A673 (cell line): ENCODE data around the gene CTSO. TPM values are rescaled to one million over a fixed set of nuclear protein-coding genes. Genes with fewer than 3 reads are reported as not detected.

Experiments
- BruUV-seq: library from RNA; stranded (reverse); fragments of 400-500 nt; replicated peaks from 2 replicates; lab custom pipeline; 2021; lab: Mats Ljungman, UMichigan
- CTCF ChIA-PET: fragments of 300-600 bp; sonication (Branson Sonifier 250); formaldehyde crosslinking; loops from one replicate; lab custom pipeline; 2022; ENCODE audit warnings: antibody characterized with exemption; lab: Charles Lee
- POLR2A ChIA-PET: fragments of 300-600 bp; sonication (Branson Sonifier 250); formaldehyde crosslinking; loops from one replicate; lab custom pipeline; 2022; ENCODE audit warnings: antibody characterized with exemption; ENCODE audit not compliant: low non-redundant PET; lab: Charles Lee
- DNase-seq: peaks from one replicate; pipeline ENCODE4 v3.0.0-alpha.2; 2015; ENCODE audit warnings: low spot score
- H3K27ac ChIP-seq: fragments of 200-600 bp; sonication (generic); 2 replicates; pipeline ENCODE4 v1.5.1; 2016; ENCODE audit warnings: mixed run types, low read depth, mild to moderate bottlenecking, mixed read lengths, antibody characterized with exemption, low read length; ENCODE audit not compliant: poor library complexity, severe bottlenecking
- H3K27me3 ChIP-seq: fragments of 200-600 bp; sonication (generic); replicated peaks from 2 replicates; pipeline ENCODE4 v1.6.1; 2017; ENCODE audit warnings: mixed run types, low read depth, mild to moderate bottlenecking, mixed read lengths, antibody characterized with exemption, low read length; ENCODE audit not compliant: insufficient read depth, poor library complexity
- H3K36me3 ChIP-seq: fragments of 200-600 bp; sonication (generic); 2 replicates; pipeline ENCODE4 v1.6.1; 2016; ENCODE audit warnings: mixed run types, mild to moderate bottlenecking, mixed read lengths, antibody characterized with exemption, low read length; ENCODE audit not compliant: insufficient read depth, poor library complexity, severe bottlenecking
- H3K4me1 ChIP-seq: fragments of 200-600 bp; sonication (generic); 2 replicates; pipeline ENCODE4 v1.6.1; 2017; ENCODE audit warnings: mixed run types, mild to moderate bottlenecking, mixed read lengths, antibody characterized with exemption, low read length; ENCODE audit not compliant: insufficient read depth, poor library complexity, severe bottlenecking
- H3K4me3 ChIP-seq: fragments of 200-600 bp; sonication (generic); 2 replicates; pipeline ENCODE4 v1.5.1; 2016; ENCODE audit warnings: low read depth, mixed run types, mild to moderate bottlenecking, mixed read lengths, low read length; ENCODE audit not compliant: poor library complexity, severe bottlenecking
- H3K9me3 ChIP-seq: fragments of 200-600 bp; sonication (generic); 2 replicates; pipeline ENCODE4 v1.6.1; 2016; ENCODE audit warnings: mixed run types, low read depth, mild to moderate bottlenecking, mixed read lengths, antibody characterized with exemption, low read length; ENCODE audit not compliant: poor library complexity, severe bottlenecking
- EZH2 ChIP-seq: fragments of 200-600 bp; sonication (generic); IDR thresholded peaks from 2 replicates; pipeline ENCODE4 v1.6.1; 2017; ENCODE audit warnings: borderline replicate concordance, low read depth, mild to moderate bottlenecking, mixed read lengths, antibody characterized with exemption, low read length; ENCODE audit not compliant: poor library complexity, severe bottlenecking
- intact Hi-C: fragments of 100-400 bp; cut with micrococcal nuclease; formaldehyde crosslinking; loops from one replicate; pipeline ENCODE4 v1.10.0; 2022; ENCODE audit not compliant: unreplicated experiment
- total RNA-seq: library from RNA; stranded (reverse); gene quantifications from 2 replicates; pipeline ENCODE4 v1.2.3, GENCODE V29; 2021
- TF ChIP-seq, protein P1 (sequence below): fragments of 300-800, 200-600 bp; sonication (generic); conservative IDR thresholded peaks from 2 replicates; pipeline ENCODE4 v1.5.1; 2017; ENCODE audit warnings: low read depth, mild to moderate bottlenecking, antibody characterized with exemption, low read length, moderate library complexity, mixed read lengths

CTSO gene
- total RNA-seq, 1 experiment from 2014 or later: 1.4 TPM

DNA sequence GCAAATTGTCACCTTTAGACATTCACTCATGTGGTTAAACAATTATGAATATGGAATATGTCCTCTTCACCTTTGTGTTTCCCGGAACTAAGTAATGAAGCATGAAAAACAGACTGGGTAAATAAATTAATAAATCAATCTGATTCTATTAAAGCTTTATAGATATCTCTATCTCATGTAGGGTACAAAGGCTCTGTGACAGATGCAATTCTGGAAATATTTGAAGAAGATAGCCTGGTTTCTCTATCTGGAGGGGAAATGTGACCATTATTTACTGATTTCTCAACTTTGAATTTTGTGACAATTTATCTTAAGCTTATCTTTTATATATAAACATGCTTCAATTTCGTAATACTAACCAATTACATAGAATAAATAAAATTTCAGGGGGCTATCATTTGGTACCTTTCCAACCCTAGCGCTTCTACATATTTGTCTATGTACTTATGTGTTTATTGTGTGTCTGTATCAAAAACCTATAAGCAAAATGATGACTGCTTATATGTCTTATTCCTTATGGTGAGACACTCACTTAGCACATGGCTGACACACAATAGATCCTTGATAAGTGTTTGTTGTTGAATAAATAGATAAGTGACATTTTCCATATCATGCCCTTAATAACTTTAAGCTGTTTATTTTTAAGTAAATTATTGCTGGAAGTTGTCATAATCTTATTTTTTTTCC is 9.9 kb downstream of the CTSO start:
- no peak for TF ChIP-seq EZH2
- TF ChIP-seq, protein P1, sequence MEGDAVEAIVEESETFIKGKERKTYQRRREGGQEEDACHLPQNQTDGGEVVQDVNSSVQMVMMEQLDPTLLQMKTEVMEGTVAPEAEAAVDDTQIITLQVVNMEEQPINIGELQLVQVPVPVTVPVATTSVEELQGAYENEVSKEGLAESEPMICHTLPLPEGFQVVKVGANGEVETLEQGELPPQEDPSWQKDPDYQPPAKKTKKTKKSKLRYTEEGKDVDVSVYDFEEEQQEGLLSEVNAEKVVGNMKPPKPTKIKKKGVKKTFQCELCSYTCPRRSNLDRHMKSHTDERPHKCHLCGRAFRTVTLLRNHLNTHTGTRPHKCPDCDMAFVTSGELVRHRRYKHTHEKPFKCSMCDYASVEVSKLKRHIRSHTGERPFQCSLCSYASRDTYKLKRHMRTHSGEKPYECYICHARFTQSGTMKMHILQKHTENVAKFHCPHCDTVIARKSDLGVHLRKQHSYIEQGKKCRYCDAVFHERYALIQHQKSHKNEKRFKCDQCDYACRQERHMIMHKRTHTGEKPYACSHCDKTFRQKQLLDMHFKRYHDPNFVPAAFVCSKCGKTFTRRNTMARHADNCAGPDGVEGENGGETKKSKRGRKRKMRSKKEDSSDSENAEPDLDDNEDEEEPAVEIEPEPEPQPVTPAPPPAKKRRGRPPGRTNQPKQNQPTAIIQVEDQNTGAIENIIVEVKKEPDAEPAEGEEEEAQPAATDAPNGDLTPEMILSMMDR: no peak
- no peaks in the 10 kb centered on the region for H3K4me1 ChIP-seq
- ChIA-PET CTCF (no interaction called here), POLR2A (no interaction called here)
- DNase-seq: no peak
- no TSS peak for BruUV-seq
- H3K4me3 ChIP-seq: no peak overlapping the region
- no peaks in the 10 kb centered on the region for H3K27me3 ChIP-seq
- no peaks in the 10 kb centered on the region for H3K36me3 ChIP-seq
- H3K27ac ChIP-seq: no peak overlapping the region
- intact Hi-C loops: no loop called here
- no peaks in the 10 kb centered on the region for H3K9me3 ChIP-seq

GRCh38 chr4:155941820-155942219 is 11.8 kb downstream of the CTSO start:
- intact Hi-C loops: no loop called here
- TF ChIP-seq, protein P1: no peak
- no peak for TF ChIP-seq EZH2
- H3K4me1 ChIP-seq: no peaks in the 10 kb centered on the region
- ChIA-PET CTCF (no interaction called here), POLR2A (no interaction called here)
- no peaks in the 10 kb centered on the region for H3K36me3 ChIP-seq
- H3K4me3 ChIP-seq: no peak overlapping the region
- no TSS peak for BruUV-seq
- no peaks in the 10 kb centered on the region for H3K27me3 ChIP-seq
- no peak overlapping the region for H3K27ac ChIP-seq
- H3K9me3 ChIP-seq: no peaks in the 10 kb centered on the region
- DNase-seq: no peak

DNA sequence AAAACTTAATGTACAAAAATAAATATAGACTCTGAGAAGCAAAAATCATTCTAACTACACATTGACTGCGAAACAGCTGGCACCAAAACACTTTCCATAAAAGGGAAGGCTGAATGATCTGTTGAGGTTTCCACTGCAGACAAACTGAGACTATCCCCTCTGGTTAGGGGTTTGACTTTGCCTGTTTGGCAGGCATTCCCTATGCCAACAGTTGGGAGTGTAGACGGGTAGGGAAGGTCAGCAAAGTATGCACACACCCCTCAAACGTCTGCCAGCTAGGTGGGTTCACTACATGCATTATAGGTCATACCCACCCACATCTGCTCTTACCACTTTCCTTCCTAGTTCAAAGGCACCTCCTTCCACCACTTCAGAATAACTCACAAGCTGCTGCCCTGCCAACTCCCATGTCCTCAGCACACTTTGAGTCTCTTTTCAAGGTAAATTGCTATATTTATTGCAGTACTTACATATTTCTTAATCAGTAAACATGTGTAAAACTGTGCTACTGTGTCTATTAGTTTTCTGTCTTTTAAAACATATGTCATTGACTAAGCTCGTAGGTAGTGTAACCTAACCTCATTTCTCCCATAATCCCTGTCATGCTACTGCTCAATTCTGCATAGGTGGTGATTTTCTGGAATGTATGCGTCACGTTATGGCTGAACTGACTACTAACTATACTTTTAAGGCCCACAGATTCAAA is 12.4 kb downstream of the CTSO start:
- POLR2A ChIA-PET: no interaction called here

More for the DNA sequence above, 12.4 kb downstream of the CTSO start:
- H3K9me3 ChIP-seq: no peaks in the 10 kb centered on the region
- H3K4me1 ChIP-seq: no peaks in the 10 kb centered on the region
- H3K36me3 ChIP-seq: no peaks in the 10 kb centered on the region
- H3K27ac ChIP-seq: no peak overlapping the region
- intact Hi-C loops: no loop called here
- no TSS peak for BruUV-seq
- H3K4me3 ChIP-seq: no peak overlapping the region
- no peak for TF ChIP-seq EZH2
- TF ChIP-seq, protein P1: no peak
- DNase-seq: no peak
- no peaks in the 10 kb centered on the region for H3K27me3 ChIP-seq
- CTCF ChIA-PET: no interaction called here
